Neutrophil (primary cell): ENCODE results near the gene STK32C.

Experiments used
- H3K27ac ChIP-seq: fragments of 200-600 bp; sonication (generic); 2 replicates; pipeline ENCODE4 v1.5.1; 2016; ENCODE audit warnings: mild to moderate bottlenecking, moderate library complexity
- H3K27me3 ChIP-seq: fragments of 200-600 bp; sonication (generic); 2 replicates; pipeline ENCODE4 v1.6.0; 2016; ENCODE audit warnings: mild to moderate bottlenecking
- H3K36me3 ChIP-seq: fragments of 200-600 bp; sonication (generic); 2 replicates; pipeline ENCODE4 v1.5.1; 2017
- H3K4me1 ChIP-seq, 2 experiments: fragments of 200-600 bp in 1 of 2; sonication (generic) in 1 of 2; 1 replicate in 1 of 2; 2 replicates in 1 of 2; pipeline versions ENCODE4 v1.5.1 to v1.6.1; 2013 to 2016; ENCODE audit warnings: low read depth in 1 of 2, low read length in 1 of 2, mild to moderate bottlenecking in 1 of 2, moderate library complexity in 1 of 2; ENCODE audit not compliant: control insufficient read depth in 1 of 2, insufficient read depth in 1 of 2
- H3K4me3 ChIP-seq, 2 experiments: fragments of 200-600 bp in 1 of 2; sonication (generic) in 1 of 2; 1 replicate in 1 of 2; 2 replicates in 1 of 2; pipeline ENCODE4 v1.5.1; 2013 to 2016; ENCODE audit warnings: low read depth in 1 of 2, low read length in 1 of 2, mild to moderate bottlenecking in 1 of 2, moderate library complexity in 1 of 2
- H3K9me3 ChIP-seq: fragments of 200-600 bp; sonication (generic); 2 replicates; pipeline ENCODE4 v1.5.1; 2016
- CTCF ChIP-seq: fragments of 200-600 bp; sonication (generic); IDR thresholded peaks from 2 replicates; pipeline ENCODE4 v1.5.1; 2016; ENCODE audit warnings: antibody characterized with exemption

The STK32C gene

DNA sequence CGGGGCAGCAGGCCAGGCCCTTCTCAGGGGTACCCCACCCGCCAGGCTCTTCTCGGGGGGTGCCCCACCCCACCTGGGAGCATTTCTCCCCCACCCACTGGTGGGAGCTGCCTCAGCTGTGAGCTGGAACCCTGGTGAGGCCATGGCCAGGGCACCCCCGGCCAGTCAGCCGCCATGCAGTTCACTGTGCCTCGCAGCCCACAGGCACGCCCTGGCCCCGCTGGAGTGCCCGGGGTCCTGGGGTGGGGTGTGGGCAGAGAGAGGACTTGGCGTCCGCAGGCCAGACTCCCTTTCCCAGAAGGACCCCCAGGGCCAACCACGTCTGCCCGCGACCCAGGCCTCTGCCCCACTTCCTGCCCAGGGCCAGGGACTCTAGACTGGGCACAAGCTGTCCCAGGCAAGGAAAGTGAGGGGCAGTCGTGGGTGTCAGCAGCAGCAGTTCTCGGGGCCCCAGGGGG, 107.9 kb downstream of the STK32C start:
- Histone ChIP-seq H3K9me3 (no peaks in the 10 kb centered on the region), H3K27me3 (no peaks in the 10 kb centered on the region), H3K4me3 (no peak overlapping the region), H3K36me3 (no peaks in the 10 kb centered on the region), H3K27ac (no peak overlapping the region), H3K4me1 (no peaks in the 10 kb centered on the region)
- no peak for TF ChIP-seq CTCF

DNA sequence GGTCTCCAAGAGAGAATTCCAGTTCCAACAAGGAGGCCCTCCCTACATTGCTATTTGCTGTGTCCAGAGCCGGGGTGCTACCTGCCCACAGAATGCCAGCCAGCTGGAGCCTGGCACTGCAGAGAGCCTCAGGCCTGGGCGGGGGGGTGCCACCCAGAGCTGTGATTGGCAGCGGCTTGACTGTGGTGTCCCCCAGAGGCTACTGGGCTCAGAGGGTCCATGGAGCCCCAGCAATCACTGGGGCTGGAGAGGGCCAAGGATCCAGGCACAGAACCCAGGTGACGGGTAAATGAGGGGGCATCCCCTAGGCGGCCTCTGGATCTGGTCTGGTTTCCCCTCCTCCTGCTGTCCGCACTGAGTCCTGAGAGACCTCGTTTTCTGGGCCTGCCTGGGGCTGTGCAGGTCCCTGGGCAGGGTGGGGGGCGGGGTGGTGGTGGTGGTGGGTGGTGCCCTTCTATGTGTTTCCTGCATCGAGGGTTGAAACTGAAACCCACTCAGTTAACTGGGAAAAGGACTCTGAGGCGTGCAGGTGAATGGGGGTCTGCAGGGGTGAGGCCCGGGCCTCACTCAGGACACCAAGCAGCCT, 108.4 kb downstream of the STK32C start:
- Histone ChIP-seq H3K4me3 (no peak overlapping the region), H3K27ac (no peak overlapping the region), H3K9me3 (no peaks in the 10 kb centered on the region), H3K36me3 (no peaks in the 10 kb centered on the region), H3K4me1 (no peaks in the 10 kb centered on the region), H3K27me3 (no peaks in the 10 kb centered on the region)
- no peak for TF ChIP-seq CTCF

- no peaks in the 10 kb centered on the region for H3K36me3 ChIP-seq
- no peaks in the 10 kb centered on the region for H3K4me1 ChIP-seq
- no peaks in the 10 kb centered on the region for H3K9me3 ChIP-seq
- H3K27ac ChIP-seq, result no peak overlapping the region
- no peak for TF ChIP-seq CTCF
- H3K4me3 ChIP-seq, result no peak overlapping the region
- no peaks in the 10 kb centered on the region for H3K27me3 ChIP-seq
Measured at GRCh38 chr10:132198381-132199181, 109.2 kb downstream of the STK32C start.

DNA sequence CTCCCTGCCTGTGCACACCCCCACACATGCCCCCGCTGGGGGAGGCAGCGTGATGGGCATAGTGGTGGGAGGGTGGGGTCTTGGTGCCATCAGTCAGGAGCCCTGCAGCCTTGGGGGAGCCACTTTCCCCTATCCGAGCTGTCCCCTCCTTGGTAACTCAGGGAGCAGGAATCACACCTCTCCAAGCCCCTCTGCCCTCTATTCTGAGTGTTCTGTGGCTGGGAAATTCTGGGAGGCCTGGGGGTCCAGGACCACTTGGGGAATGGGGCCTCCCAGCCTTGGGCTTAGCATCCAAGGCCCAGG, 109.7 kb downstream of the STK32C start:
- H3K9me3 ChIP-seq, result no peaks in the 10 kb centered on the region
- H3K36me3 ChIP-seq, result no peaks in the 10 kb centered on the region
- H3K27ac ChIP-seq, result no peak overlapping the region
- no peak overlapping the region for H3K4me3 ChIP-seq
- TF ChIP-seq CTCF, result no peak
- no peaks in the 10 kb centered on the region for H3K27me3 ChIP-seq
- no peaks in the 10 kb centered on the region for H3K4me1 ChIP-seq

DNA sequence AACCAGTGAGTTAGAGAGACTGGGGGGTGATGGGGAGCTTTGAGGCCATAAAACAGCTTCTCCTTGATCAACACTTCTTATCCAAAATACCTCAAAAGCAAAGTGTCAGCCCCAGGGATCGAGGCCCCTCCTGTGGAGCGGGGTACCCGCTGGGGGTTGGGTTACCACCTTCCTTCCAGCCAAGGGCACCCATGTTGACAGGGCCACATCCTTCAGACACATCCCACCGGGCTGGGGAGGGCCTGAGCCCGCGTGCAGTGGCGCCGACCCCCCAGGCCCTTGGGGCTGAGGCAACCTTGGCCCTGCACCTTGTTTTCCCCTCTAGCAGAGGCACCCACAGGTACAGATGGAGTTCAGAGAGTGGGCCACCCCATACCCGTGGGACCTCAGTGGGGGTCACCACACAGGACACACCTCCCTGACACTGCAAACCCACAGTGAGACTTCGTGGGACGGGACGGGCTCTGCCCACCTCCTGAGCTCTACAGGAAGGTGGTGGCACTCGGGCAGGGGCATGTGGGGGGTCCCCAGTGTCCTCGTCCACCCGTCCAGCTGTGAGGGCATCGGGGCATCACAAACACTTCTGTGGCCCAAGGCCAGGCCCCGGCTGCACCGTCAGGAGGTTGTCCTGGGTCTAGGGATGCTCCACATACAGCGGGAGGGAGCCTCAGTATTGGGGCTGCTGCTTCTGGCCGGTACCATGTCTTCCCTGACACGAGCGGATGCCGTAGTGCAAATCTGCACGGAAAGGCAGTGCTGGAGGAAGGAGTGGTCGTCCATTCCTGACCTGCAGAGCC, 110.3 kb downstream of the STK32C start:
- H3K27me3 ChIP-seq, result no peaks in the 10 kb centered on the region
- no peaks in the 10 kb centered on the region for H3K9me3 ChIP-seq
- H3K27ac ChIP-seq, result no peak overlapping the region
- H3K36me3 ChIP-seq, result no peaks in the 10 kb centered on the region
- H3K4me1 ChIP-seq, result no peaks in the 10 kb centered on the region
- no peak for TF ChIP-seq CTCF
- H3K4me3 ChIP-seq, result no peak overlapping the region
